Measurements from ENCODE around the gene DONSON.
A peak's percentile ranks its signal among the peaks of the same experiment; 100 is the strongest.
"Not testable (repeated sequence)": the region's sequence is repeated elsewhere in the genome, so short reads cannot be mapped to it uniquely, and the experiment has no call there.

Gene DONSON

GRCh38 chr21:33588485-33589335 lies at the start of gene DONSON:
TSS of gene DONSON (minus strand) at chr21:33588684. CDS start at chr21:33588641, 43 bp downstream.
- DNase-seq: peak; percentile 82

GRCh38 chr21:33634254-33634653 lies 45.8 kb upstream of the DONSON start:
- DNase-seq: no peak

- DNase-seq: not testable (repeated sequence)
Measured at GRCh38 chr21:33626151-33626550, 37.7 kb upstream of the DONSON start.

GRCh38 chr21:33622253-33622652 lies 33.8 kb upstream of the DONSON start:
- no peak for DNase-seq

- DNase-seq: no peak
Measured at GRCh38 chr21:33619726-33620125, 31.2 kb upstream of the DONSON start.

- no peak for DNase-seq
Measured at GRCh38 chr21:33618407-33618806, 29.9 kb upstream of the DONSON start.

GRCh38 chr21:33617565-33617964 lies 29.1 kb upstream of the DONSON start:
- DNase-seq: not testable (repeated sequence)

- no peak for DNase-seq
Measured at GRCh38 chr21:33611006-33611744, 22.7 kb upstream of the DONSON start.

GRCh38 chr21:33608559-33608958 lies 20.1 kb upstream of the DONSON start:
- no peak for DNase-seq

GRCh38 chr21:33598051-33598450 lies 9.6 kb upstream of the DONSON start:
- no peak for DNase-seq

- DNase-seq: peak; percentile 41
Measured at GRCh38 chr21:33587792-33588484, 546 bp downstream of the DONSON start.

- no peak for DNase-seq
Measured at GRCh38 chr21:33586927-33587326, 1.6 kb downstream of the DONSON start.

- DNase-seq: no peak
Measured at GRCh38 chr21:33584455-33584854, 4.0 kb downstream of the DONSON start.

GRCh38 chr21:33578959-33579542 lies 9.4 kb downstream of the DONSON start:
- DNase-seq: no peak

GRCh38 chr21:33578214-33578613 lies 10.3 kb downstream of the DONSON start:
- no peak for DNase-seq

- DNase-seq: not testable (repeated sequence)
Measured at GRCh38 chr21:33576741-33577141, 11.7 kb downstream of the DONSON start.

- no peak for DNase-seq
Measured at GRCh38 chr21:33572350-33572749, 16.1 kb downstream of the DONSON start.

GRCh38 chr21:33569991-33570390 lies 18.5 kb downstream of the DONSON start:
- no peak for DNase-seq

GRCh38 chr21:33568448-33568847 lies 20.0 kb downstream of the DONSON start:
- DNase-seq: no peak

- DNase-seq: no peak
Measured at GRCh38 chr21:33567914-33568313, 20.6 kb downstream of the DONSON start.

GRCh38 chr21:33566514-33566913 lies 22.0 kb downstream of the DONSON start:
- DNase-seq: no peak

GRCh38 chr21:33562389-33562788 lies 26.1 kb downstream of the DONSON start:
- no peak for DNase-seq

- DNase-seq: no peak
Measured at GRCh38 chr21:33561373-33561772, 27.1 kb downstream of the DONSON start.
